NCI-H524 (cell line): Measurements from ENCODE around the gene RAB15.
A peak's percentile ranks its signal among the peaks of the same experiment; 100 is the strongest.

Experiments
- DNase-seq, 2 experiments: peaks; one replicate each; lab custom pipeline; 2025; lab: John Stamatoyannopoulos, UW

RAB15 gene

GRCh38 chr14:64990296-64990695 lies 18.2 kb upstream of the RAB15 start:
- DNase-seq = peak in 1 of 2 experiments; percentile 41

- peak in 1 of 2 experiments; percentile 68 for DNase-seq
These were observed 15.3 kb upstream of the RAB15 start for GRCh38 chr14:64987438-64987767.

- peak; percentile 99 for DNase-seq
These were observed 14.7 kb upstream of the RAB15 start, which contains the start of gene FNTB for GRCh38 chr14:64986648-64987437. Gene FNTB, plus strand, starts transcription at chr14:64986895. Its CDS starts 59 bp downstream, at chr14:64986954.

- DNase-seq = peak; percentile 47 to 66
These were observed 11.5 kb upstream of the RAB15 start for GRCh38 chr14:64983439-64984310.

GRCh38 chr14:64979336-64980074 lies 7.4 kb upstream of the RAB15 start:
- DNase-seq = peak in 1 of 2 experiments; percentile 67

GRCh38 chr14:64974563-64974962 lies 2.4 kb upstream of the RAB15 start:
- DNase-seq = no peak

- DNase-seq = no peak
These were observed 1.7 kb upstream of the RAB15 start for GRCh38 chr14:64973826-64974225.

- no peak for DNase-seq
These were observed 898 bp upstream of the RAB15 start for GRCh38 chr14:64973026-64973442.

GRCh38 chr14:64971491-64971942 lies 619 bp downstream of the RAB15 start:
- peak in 1 of 2 experiments; percentile 49 for DNase-seq

- DNase-seq = peak in 1 of 2 experiments; percentile 49
These were observed 1.2 kb downstream of the RAB15 start for GRCh38 chr14:64970776-64971477.

- no peak for DNase-seq
These were observed 2.1 kb downstream of the RAB15 start for GRCh38 chr14:64970041-64970440.

GRCh38 chr14:64968651-64969050 lies 3.5 kb downstream of the RAB15 start:
- DNase-seq = no peak

- peak in 1 of 2 experiments; percentile 34 for DNase-seq
These were observed 4.0 kb downstream of the RAB15 start for GRCh38 chr14:64968167-64968566.

- DNase-seq = no peak
These were observed 5.2 kb downstream of the RAB15 start for GRCh38 chr14:64966976-64967375.

GRCh38 chr14:64965356-64966000 lies 6.7 kb downstream of the RAB15 start:
- no peak for DNase-seq

- peak in 1 of 2 experiments; percentile 16 for DNase-seq
These were observed 8.5 kb downstream of the RAB15 start for GRCh38 chr14:64963611-64964010.

- peak in 1 of 2 experiments; percentile 31 for DNase-seq
These were observed 11.3 kb downstream of the RAB15 start for GRCh38 chr14:64960762-64961276.

- DNase-seq = no peak
These were observed 13.4 kb downstream of the RAB15 start for GRCh38 chr14:64958743-64959142.

GRCh38 chr14:64958201-64958600 lies 13.9 kb downstream of the RAB15 start:
- no peak for DNase-seq

- no peak for DNase-seq
These were observed 15.3 kb downstream of the RAB15 start for GRCh38 chr14:64956697-64957406.
